Sigmoid colon (tissue), 7 donors: ENCODE data around the gene MGRN1. TPM values are rescaled to one million over a fixed set of nuclear protein-coding genes. Genes with fewer than 3 reads are reported as not detected.

Experiments
- DNase-seq: peaks from one replicate; pipeline ENCODE4 v3.0.0-alpha.2; 2019
- H3K27ac ChIP-seq, 4 donors: fragments of 200-600 bp; sonication (generic); one replicate each; pipeline ENCODE4 v1.5.1; 2016 to 2019; ENCODE audit warnings: mild to moderate bottlenecking in 1 of 4
- H3K27me3 ChIP-seq, 3 donors: fragments of 200-600 bp; sonication (generic); one replicate each; pipeline ENCODE4 v1.5.1; 2019; ENCODE audit warnings: mild to moderate bottlenecking in 1 of 3
- H3K36me3 ChIP-seq, 4 donors: fragments of 200-600 bp; sonication (generic); one replicate each; pipeline ENCODE4 v1.5.1; 2016 to 2019
- H3K4me1 ChIP-seq, 4 donors: fragments of 200-600 bp; sonication (generic); one replicate each; pipeline ENCODE4 v1.5.1; 2017 to 2019
- H3K4me3 ChIP-seq, 4 donors: fragments of 200-600 bp; sonication (generic); one replicate each; pipeline ENCODE4 v1.5.1; 2017 to 2019; ENCODE audit warnings: mild to moderate bottlenecking in 2 of 4, moderate library complexity in 1 of 4
- H3K9me3 ChIP-seq, 4 donors: fragments of 200-600 bp in 3 of 4; sonication (generic) in 3 of 4; one replicate each; pipeline versions ENCODE4 v1.5.1 to v1.6.1; 2013 to 2019
- CTCF ChIP-seq, 4 experiments: fragments of 450-650 bp in 3 of 4; fragments of 200-600 bp in 1 of 4; IDR thresholded peaks; one replicate each; pipeline ENCODE4 v1.5.1; 2016 to 2019; ENCODE audit warnings: antibody characterized with exemption in 4 of 4, mild to moderate bottlenecking in 3 of 4, moderate library complexity in 2 of 4
- EP300 ChIP-seq, 4 donors: sonication (generic); formaldehyde crosslinking; IDR thresholded peaks; one replicate each; pipeline ENCODE4 v1.6.1; 2017; ENCODE audit warnings: antibody characterized with exemption in 4 of 4
- POLR2A ChIP-seq, 2 donors: fragments of 450-650 bp; IDR thresholded peaks; one replicate each; pipeline ENCODE4 v1.6.1; 2016; ENCODE audit warnings: antibody characterized with exemption in 2 of 2, mild to moderate bottlenecking in 2 of 2, moderate library complexity in 2 of 2
- POLR2AphosphoS5 ChIP-seq, 4 donors: sonication (generic); formaldehyde crosslinking; IDR thresholded peaks; one replicate each; pipeline ENCODE4 v1.6.1; 2017; ENCODE audit warnings: antibody characterized with exemption in 4 of 4
- WGBS, 2 donors: extraction: QIAGEN DNeasy Blood & Tissue Kit; methylation state at CpG; one replicate each; pipeline ENCODE4 v1.1.7; 2013; 5-methylcytosine and 5-hydroxymethylcytosine counted together
- intact Hi-C: fragments of 100-400 bp; cut with DNase I; formaldehyde crosslinking; loops from one replicate; pipeline ENCODE4 v1.15.1; 2023
- polyA plus RNA-seq, 3 donors: library from polyadenylated mRNA; stranded (reverse); fragments of 200-250 nt; gene quantifications; one replicate each; pipeline ENCODE4 v1.2.3, GENCODE V29; 2013
- total RNA-seq, 4 donors: library from RNA; depleted of rRNA; stranded (reverse); fragments of >200 nt; gene quantifications; one replicate each; pipeline ENCODE4 v1.1.0, GENCODE V29; 2016
- donor health status: healthy with polysubstance abuse.
- donor health status: Bipolar disorder and iron deficiency.
- donor health status: healthy.

Gene MGRN1
- total and polyA plus RNA-seq, 7 donors = 16.8 to 37.9 (median 28.2) TPM

- peaks cover 0 to 49% (median 37%) of the 10 kb centered on the region in 4 donors for H3K4me1 ChIP-seq
- intact Hi-C loops = no loop called here
- peaks cover 4 to 28% (median 15%) of the 10 kb centered on the region in 4 donors for H3K36me3 ChIP-seq
- no peaks in the 10 kb centered on the region for H3K27me3 ChIP-seq
- no peak overlapping the region for H3K4me3 ChIP-seq
- DNase-seq = no peak
- H3K27ac ChIP-seq = no peak overlapping the region
- H3K9me3 ChIP-seq = no peaks in the 10 kb centered on the region
- 76 to 89% methylated on average over 8 of the region's 8 CpGs for WGBS, 2 donors
- TF ChIP-seq CTCF (IDR thresholded peaks at IDR 0.05) (no peak), POLR2A (IDR thresholded peaks at IDR 0.05) (no peak), POLR2AphosphoS5 (IDR thresholded peaks at IDR 0.05) (no peak), EP300 (IDR thresholded peaks at IDR 0.05) (no peak)
Observed at GRCh38 chr16:4608704-4608980, 16.0 kb upstream of the MGRN1 start.

- 91 to 93% methylated on average over 45 of the region's 45 CpGs for WGBS, 2 donors
- no peak overlapping the region for H3K4me3 ChIP-seq
- TF ChIP-seq CTCF (IDR thresholded peaks at IDR 0.05) (no peak), POLR2AphosphoS5 (IDR thresholded peaks at IDR 0.05) (no peak), POLR2A (IDR thresholded peaks at IDR 0.05) (no peak), EP300 (IDR thresholded peaks at IDR 0.05) (no peak)
- DNase-seq = no peak
- H3K4me1 ChIP-seq = peaks cover 0 to 46% (median 40%) of the 10 kb centered on the region in 4 donors
- H3K9me3 ChIP-seq = no peaks in the 10 kb centered on the region
- H3K27me3 ChIP-seq = no peaks in the 10 kb centered on the region
- intact Hi-C loops = no loop called here
- no peak overlapping the region for H3K27ac ChIP-seq
- peaks cover 4 to 28% (median 15%) of the 10 kb centered on the region in 4 donors for H3K36me3 ChIP-seq
Observed at GRCh38 chr16:4609200-4610010, 15.2 kb upstream of the MGRN1 start.

- Histone ChIP-seq H3K36me3 (peaks cover 4 to 28% (median 15%) of the 10 kb centered on the region in 4 donors), H3K9me3 (no peaks in the 10 kb centered on the region), H3K4me1 (peaks cover 0 to 52% (median 44%) of the 10 kb centered on the region in 4 donors), H3K4me3 (peak overlapping the region in 1 of 4 donors; percentile 5), H3K27ac (peak overlapping the region in 3 of 4 donors; percentile 93 to 99 (median 96)), H3K27me3 (no peaks in the 10 kb centered on the region)
- DNase-seq = no peak
- 87 to 90% methylated on average over 32 of the region's 32 CpGs for WGBS, 2 donors
- intact Hi-C loops = no loop called here
- TF ChIP-seq EP300 (IDR thresholded peaks at IDR 0.05) = no peak
- TF ChIP-seq POLR2A (IDR thresholded peaks at IDR 0.05) = no peak
- TF ChIP-seq POLR2AphosphoS5 (IDR thresholded peaks at IDR 0.05) = no peak
- TF ChIP-seq CTCF (IDR thresholded peaks at IDR 0.05) = no peak
Observed at GRCh38 chr16:4610011-4611005, 14.3 kb upstream of the MGRN1 start.

GRCh38 chr16:4611337-4612021, 13.1 kb upstream of the MGRN1 start:
- H3K36me3 ChIP-seq = peaks cover 4 to 28% (median 15%) of the 10 kb centered on the region in 4 donors
- peak; percentile 83 for DNase-seq
- TF ChIP-seq CTCF (IDR thresholded peaks at IDR 0.05) (no peak), EP300 (IDR thresholded peaks at IDR 0.05) (no peak), POLR2AphosphoS5 (IDR thresholded peaks at IDR 0.05) (no peak), POLR2A (IDR thresholded peaks at IDR 0.05) (no peak)
- peak overlapping the region in 1 of 4 donors; percentile 5 for H3K4me3 ChIP-seq
- H3K4me1 ChIP-seq = peaks cover 0 to 59% (median 52%) of the 10 kb centered on the region in 4 donors
- H3K9me3 ChIP-seq = no peaks in the 10 kb centered on the region
- WGBS, 2 donors = 77 to 87% methylated on average over 22 of the region's 22 CpGs
- peak overlapping the region; percentile 46 to 99 (median 94) for H3K27ac ChIP-seq
- no peaks in the 10 kb centered on the region for H3K27me3 ChIP-seq
- intact Hi-C loops = no loop called here
